OCI-LY7 (cell line): ENCODE measurements around the gene HOXA7.

Experiments
- CTCF ChIP-seq: fragments of 200-600 bp; sonication (generic); conservative IDR thresholded peaks from 2 replicates; pipeline ENCODE4 v1.5.1; 2014; ENCODE audit warnings: mild to moderate bottlenecking, antibody characterized with exemption, low read length, moderate library complexity, mixed read lengths
- EZH2phosphoT487 ChIP-seq: fragments of 200-600 bp; sonication (generic); IDR thresholded peaks from 2 replicates; pipeline ENCODE4 v1.6.1; 2018; ENCODE audit warnings: low read depth, borderline replicate concordance, mild to moderate bottlenecking, mixed run types, antibody characterized with exemption, low read length, moderate library complexity, mixed read lengths

GRCh38 chr7:27165089-27165995 lies 8.9 kb upstream of the HOXA7 start, which contains the start of gene HOXA9:
- TF ChIP-seq CTCF (no peak), EZH2phosphoT487 (no peak)
